PC-3 (cell line): ENCODE results near the gene UBASH3B. TPM values are rescaled to one million over a fixed set of nuclear protein-coding genes. Genes with fewer than 3 reads are reported as not detected.

Source experiments
- ATAC-seq: fragments of 200-7000 bp; cut with Tn5 transposase; 2 replicates; pipeline ENCODE4 v1.9.1; 2020; ENCODE audit warnings: mild to moderate bottlenecking, moderate library complexity
- BruUV-seq: library from RNA; stranded (reverse); fragments of 400-500 nt; replicated peaks from 2 replicates; lab custom pipeline; 2021; lab: Mats Ljungman, UMichigan
- CTCF ChIA-PET: fragments of 300-600 bp; sonication (Branson Sonifier 250); formaldehyde crosslinking; loops from one replicate; lab custom pipeline; 2022; ENCODE audit warnings: antibody characterized with exemption; lab: Charles Lee
- POLR2A ChIA-PET: fragments of 300-600 bp; sonication (Branson Sonifier 250); formaldehyde crosslinking; loops from one replicate; lab custom pipeline; 2022; ENCODE audit warnings: antibody characterized with exemption; ENCODE audit not compliant: unreplicated experiment; lab: Charles Lee
- DNase-seq: peaks from one replicate; pipeline ENCODE4 v3.0.0-alpha.2; 2015
- H2AFZ ChIP-seq: fragments of 300-600 bp; sonication (generic); 2 replicates; pipeline ENCODE4 v1.6.0; 2016; ENCODE audit warnings: antibody characterized with exemption, low read length
- H3F3A ChIP-seq: fragments of 300-600 bp; sonication (generic); one replicate; pipeline ENCODE4 v1.6.0; 2017; ENCODE audit warnings: antibody characterized with exemption, low read length, control low read depth, mild to moderate bottlenecking; ENCODE audit not compliant: unreplicated experiment
- H3K27ac ChIP-seq: fragments of 300-600 bp; sonication (generic); 2 replicates; pipeline ENCODE4 v1.5.1; 2016; ENCODE audit warnings: mild to moderate bottlenecking, low read length
- H3K27me3 ChIP-seq: fragments of 300-600 bp; sonication (generic); 2 replicates; pipeline ENCODE4 v1.6.1; 2016; ENCODE audit warnings: low read length, mixed read lengths
- H3K36me3 ChIP-seq: fragments of 300-600 bp; sonication (generic); 2 replicates; pipeline ENCODE4 v1.6.1; 2016; ENCODE audit warnings: low read depth, mixed run types, low read length, mixed read lengths
- H3K4me1 ChIP-seq: fragments of 300-600 bp; sonication (generic); 2 replicates; pipeline ENCODE4 v1.5.1; 2016; ENCODE audit warnings: low read length; ENCODE audit not compliant: insufficient read depth
- H3K4me2 ChIP-seq: fragments of 300-600 bp; sonication (generic); 2 replicates; pipeline ENCODE4 v1.6.0; 2016; ENCODE audit warnings: low read length
- H3K4me3 ChIP-seq: fragments of 300-600 bp; sonication (generic); 2 replicates; pipeline ENCODE4 v1.5.1; 2016; ENCODE audit warnings: mild to moderate bottlenecking, low read length, mixed read lengths
- H3K79me2 ChIP-seq: fragments of 300-600 bp; sonication (generic); 2 replicates; pipeline ENCODE4 v1.6.1; 2017; ENCODE audit warnings: low read length, mixed read lengths
- H3K9ac ChIP-seq: fragments of 300-600 bp; sonication (generic); 2 replicates; pipeline ENCODE4 v1.6.0; 2016; ENCODE audit warnings: mild to moderate bottlenecking, low read length
- H3K9me2 ChIP-seq: fragments of 300-600 bp; sonication (generic); replicated peaks from 2 replicates; pipeline ENCODE4 v1.6.1; 2016; ENCODE audit warnings: mixed run types, low read length, mixed read lengths
- H3K9me3 ChIP-seq: fragments of 300-600 bp; sonication (generic); 2 replicates; pipeline ENCODE4 v1.6.1; 2016; ENCODE audit warnings: low read length, mixed read lengths
- H4K20me1 ChIP-seq: fragments of 300-600 bp; sonication (generic); 2 replicates; pipeline ENCODE4 v1.6.1; 2016; ENCODE audit warnings: low read length, mixed read lengths
- EZH2 ChIP-seq: fragments of 300-600 bp; sonication (generic); IDR thresholded peaks from one replicate; pipeline ENCODE4 v1.6.1; 2017; ENCODE audit warnings: antibody characterized with exemption, mild to moderate bottlenecking, low read length; ENCODE audit not compliant: unreplicated experiment
- EZH2phosphoT487 ChIP-seq: fragments of 300-600 bp; sonication (generic); IDR thresholded peaks from 2 replicates; pipeline ENCODE4 v1.6.1; 2018; ENCODE audit warnings: mild to moderate bottlenecking, antibody characterized with exemption, low read length, borderline replicate concordance
- intact Hi-C: fragments of 100-400 bp; cut with micrococcal nuclease; formaldehyde crosslinking; loops from 2 replicates; pipeline ENCODE4 v1.9.0; 2023
- total RNA-seq: library from RNA; depleted of rRNA; stranded (reverse); fragments of >200 nt; gene quantifications from 2 replicates; pipeline ENCODE4 v1.2.3, GENCODE V29; 2014
- TF ChIP-seq, protein P1 (sequence below): fragments of 300-600 bp; sonication (generic); conservative IDR thresholded peaks from 2 replicates; pipeline ENCODE4 v1.5.1; 2017; ENCODE audit warnings: antibody characterized with exemption, low read depth, mild to moderate bottlenecking, low read length

The UBASH3B gene
- total RNA-seq, 1 experiment from 2014 or later, result 178 TPM

DNA sequence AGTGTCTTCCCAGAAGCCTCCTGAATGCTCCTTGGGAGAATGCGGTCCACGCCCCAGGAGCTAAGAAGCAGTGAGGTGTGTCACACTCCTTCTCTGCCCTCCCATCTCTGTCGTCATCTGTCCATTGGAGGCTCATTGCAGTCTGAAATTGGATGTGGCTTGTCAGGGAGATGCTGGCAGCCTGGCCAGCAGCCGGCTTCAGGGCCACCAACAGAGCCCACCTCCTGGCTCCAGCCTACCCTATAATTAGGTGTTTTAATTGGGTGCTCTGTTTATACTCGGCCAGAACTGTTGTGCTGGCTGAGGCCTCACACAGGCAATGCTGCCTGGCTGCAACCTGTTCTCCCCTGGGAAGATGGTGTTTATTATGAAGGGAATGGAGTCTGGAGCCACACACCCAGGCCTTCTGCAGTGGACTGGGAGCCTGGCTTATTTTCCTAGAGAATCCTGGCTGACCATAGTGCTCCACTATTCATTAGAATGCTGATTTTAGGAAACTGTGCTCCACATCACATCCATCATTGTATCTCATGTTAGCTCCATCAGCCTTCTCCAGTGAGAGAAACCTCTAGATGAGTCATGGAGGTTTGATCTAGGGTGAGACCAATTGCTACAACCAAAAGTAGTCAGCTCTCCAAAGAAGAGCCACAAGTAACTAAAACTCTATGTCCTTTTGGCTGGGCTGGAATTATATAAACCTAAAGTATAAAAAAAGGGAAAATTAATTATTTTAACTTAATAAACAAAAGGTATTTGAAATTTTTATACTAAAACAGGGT lies 96.0 kb downstream of the UBASH3B start:
- Histone ChIP-seq H3K27ac (no peak overlapping the region), H3K79me2 (no peaks in the 10 kb centered on the region), H3K4me3 (no peak overlapping the region), H3K9me2 (no peaks in the 10 kb centered on the region), H3K9ac (no peak overlapping the region), H3K4me2 (no peak overlapping the region), H3K9me3 (no peaks in the 10 kb centered on the region), H3K27me3 (no peaks in the 10 kb centered on the region), H2AFZ (no peak overlapping the region), H3K36me3 (no peaks in the 10 kb centered on the region), H3F3A (no peaks in the 10 kb centered on the region), H3K4me1 (peaks cover 14% of the 10 kb centered on the region), H4K20me1 (no peaks in the 10 kb centered on the region)
- no TSS peak for BruUV-seq
- POLR2A ChIA-PET, result no interaction called here
- TF ChIP-seq EZH2 (no peak), EZH2phosphoT487 (no peak)
- TF ChIP-seq, protein P1, sequence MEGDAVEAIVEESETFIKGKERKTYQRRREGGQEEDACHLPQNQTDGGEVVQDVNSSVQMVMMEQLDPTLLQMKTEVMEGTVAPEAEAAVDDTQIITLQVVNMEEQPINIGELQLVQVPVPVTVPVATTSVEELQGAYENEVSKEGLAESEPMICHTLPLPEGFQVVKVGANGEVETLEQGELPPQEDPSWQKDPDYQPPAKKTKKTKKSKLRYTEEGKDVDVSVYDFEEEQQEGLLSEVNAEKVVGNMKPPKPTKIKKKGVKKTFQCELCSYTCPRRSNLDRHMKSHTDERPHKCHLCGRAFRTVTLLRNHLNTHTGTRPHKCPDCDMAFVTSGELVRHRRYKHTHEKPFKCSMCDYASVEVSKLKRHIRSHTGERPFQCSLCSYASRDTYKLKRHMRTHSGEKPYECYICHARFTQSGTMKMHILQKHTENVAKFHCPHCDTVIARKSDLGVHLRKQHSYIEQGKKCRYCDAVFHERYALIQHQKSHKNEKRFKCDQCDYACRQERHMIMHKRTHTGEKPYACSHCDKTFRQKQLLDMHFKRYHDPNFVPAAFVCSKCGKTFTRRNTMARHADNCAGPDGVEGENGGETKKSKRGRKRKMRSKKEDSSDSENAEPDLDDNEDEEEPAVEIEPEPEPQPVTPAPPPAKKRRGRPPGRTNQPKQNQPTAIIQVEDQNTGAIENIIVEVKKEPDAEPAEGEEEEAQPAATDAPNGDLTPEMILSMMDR, result no peak
- CTCF ChIA-PET, result interaction anchor here (1.1 kb wide), 1 partner anchor 122 kb away, joined by 3 read pairs; no protein-coding TSS in a partner anchor
- ATAC-seq (no peak), DNase-seq (no peak)
- intact Hi-C loops, result no loop called here

- H3K27me3 ChIP-seq, result no peaks in the 10 kb centered on the region
- ChIA-PET POLR2A (interaction anchor here (1.0 kb wide), 1 partner anchor 98 kb away, joined by 3 read pairs; no protein-coding TSS in a partner anchor), CTCF (interaction anchor here (1.0 kb wide), 1 partner anchor 26 kb away, joined by 3 read pairs; no protein-coding TSS in a partner anchor)
- TF ChIP-seq, protein P1, result no peak
- TF ChIP-seq EZH2phosphoT487, result no peak
- TF ChIP-seq EZH2, result no peak
- H3F3A ChIP-seq, result no peaks in the 10 kb centered on the region
- no peaks in the 10 kb centered on the region for H3K79me2 ChIP-seq
- no peaks in the 10 kb centered on the region for H3K9me3 ChIP-seq
- H3K36me3 ChIP-seq, result no peaks in the 10 kb centered on the region
- no peak overlapping the region for H3K27ac ChIP-seq
- intact Hi-C loops, result loop anchor here (1.0 kb wide), 3 partner anchors 98 to 125 kb away; no protein-coding TSS in a partner anchor
- no peak overlapping the region for H3K4me2 ChIP-seq
- H3K4me3 ChIP-seq, result no peak overlapping the region
- ATAC-seq (no peak), DNase-seq (no peak)
- peaks cover 4% of the 10 kb centered on the region for H3K4me1 ChIP-seq
- no peak overlapping the region for H2AFZ ChIP-seq
- no TSS peak for BruUV-seq
- no peak overlapping the region for H3K9ac ChIP-seq
- H3K9me2 ChIP-seq, result no peaks in the 10 kb centered on the region
- H4K20me1 ChIP-seq, result no peaks in the 10 kb centered on the region
Observed at GRCh38 chr11:122754028-122754427, 98.5 kb downstream of the UBASH3B start.
